ENCODE results near the gene EID2. TPM values are rescaled to one million over a fixed set of nuclear protein-coding genes. Genes with fewer than 3 reads are reported as not detected.
A peak's percentile ranks its signal among the peaks of the same experiment; 100 is the strongest.

Gene EID2
- total RNA-seq (10 to 100 TPM in 1 of 2 donors, 1 to 10 TPM in 1; 9.7 to 13.0 TPM), polyA plus RNA-seq (10 to 100 TPM in 1 of 2 donors, 1 to 10 TPM in 1; 8.0 to 12.6 TPM)
- long read RNA-seq, donor 1, partial matches to known transcripts, result 0 of 2 reads
- long read RNA-seq, donor 1, other reads (novel, unspliced or antisense), result 0 of 2 reads
- long read RNA-seq, donor 2, transcript EID2-201 (1 exons, 1,629 nt), result major isoform, 7 of 7 reads
- long read RNA-seq, donor 2, partial matches to known transcripts, result 0 of 7 reads
- long read RNA-seq, donor 2, other reads (novel, unspliced or antisense), result 0 of 7 reads

- Histone ChIP-seq H3K4me3 (ENCODE audit: low read length in 2 of 2) (peak within 1 kb of the TSS; percentile 67 to 98), H3K27ac (ENCODE audit: low read depth in 1 of 2, low read length in 2 of 2) (peak within 1 kb of the TSS; percentile 64 to 76), H3K9me3 (ENCODE audit: control insufficient read depth, low read length) (no peaks in the 10 kb centered on the region), H3K36me3 (ENCODE audit: control insufficient read depth in 1 of 2, insufficient read depth in 2 of 2, low read length in 1 of 2) (no peaks in the 10 kb centered on the region), H3K27me3 (ENCODE audit: control insufficient read depth in 1 of 2, insufficient read depth in 2 of 2, low read length in 1 of 2) (no peaks in the 10 kb centered on the region), H3K4me1 (ENCODE audit: control insufficient read depth in 1 of 2, insufficient read depth in 2 of 2, low read length in 2 of 2) (no peaks in the 10 kb centered on the region)
- peak; percentile 98 for ATAC-seq (ENCODE audit: low FRiP score)
- peak; percentile 97 to 99 for DNase-seq
- intact Hi-C loops (cut with DNase I), result loop anchor here (10.0 kb wide), 3 partner anchors 95 to 305 kb away; partner anchors contain the start of genes FBL (in 1 of the 2), SAMD4B (in 1 of the 2) and SUPT5H (in 1 of the 2)
- 0% methylated on average over 71 to 84 of the region's 84 CpGs for WGBS, 2 donors
Observed at GRCh38 chr19:39539518-39540332, at the start of gene EID2. Gene EID2, minus strand, starts transcription at chr19:39540161. Its CDS starts 82 bp downstream, at chr19:39540079.

- ATAC-seq (ENCODE audit: low FRiP score), result no peak
- H3K4me3 ChIP-seq (ENCODE audit: low read length in 2 of 2), result no peak overlapping the region
- H3K27ac ChIP-seq (ENCODE audit: low read depth in 1 of 2, low read length in 2 of 2), result no peak overlapping the region
- WGBS, 2 donors, result 32 to 33% methylated on average over 2 of the region's 2 CpGs
- no peaks in the 10 kb centered on the region for H3K36me3 ChIP-seq (ENCODE audit: control insufficient read depth in 1 of 2, insufficient read depth in 2 of 2, low read length in 1 of 2)
- H3K27me3 ChIP-seq (ENCODE audit: control insufficient read depth in 1 of 2, insufficient read depth in 2 of 2, low read length in 1 of 2), result no peaks in the 10 kb centered on the region
- intact Hi-C loops (cut with DNase I), result no loop called here
- no peaks in the 10 kb centered on the region for H3K4me1 ChIP-seq (ENCODE audit: control insufficient read depth in 1 of 2, insufficient read depth in 2 of 2, low read length in 2 of 2)
- H3K9me3 ChIP-seq (ENCODE audit: control insufficient read depth, low read length), result peaks cover 2% of the 10 kb centered on the region
- DNase-seq, result no peak
Observed at GRCh38 chr19:39588066-39588465, 48.1 kb upstream of the EID2 start.

GRCh38 chr19:39587496-39587895 is 47.5 kb upstream of the EID2 start:
- Histone ChIP-seq H3K9me3 (ENCODE audit: control insufficient read depth, low read length) (peaks cover 2% of the 10 kb centered on the region), H3K4me1 (ENCODE audit: control insufficient read depth in 1 of 2, insufficient read depth in 2 of 2, low read length in 2 of 2) (no peaks in the 10 kb centered on the region), H3K27ac (ENCODE audit: low read depth in 1 of 2, low read length in 2 of 2) (no peak overlapping the region), H3K36me3 (ENCODE audit: control insufficient read depth in 1 of 2, insufficient read depth in 2 of 2, low read length in 1 of 2) (no peaks in the 10 kb centered on the region), H3K27me3 (ENCODE audit: control insufficient read depth in 1 of 2, insufficient read depth in 2 of 2, low read length in 1 of 2) (no peaks in the 10 kb centered on the region), H3K4me3 (ENCODE audit: low read length in 2 of 2) (no peak overlapping the region)
- intact Hi-C loops (cut with DNase I), result no loop called here
- DNase-seq (no peak), ATAC-seq (ENCODE audit: low FRiP score) (no peak)
- 59 to 60% methylated on average over 4 of the region's 4 CpGs for WGBS, 2 donors

GRCh38 chr19:39582891-39583625 is 43.1 kb upstream of the EID2 start:
- ATAC-seq (ENCODE audit: low FRiP score) (no peak), DNase-seq (no peak)
- Histone ChIP-seq H3K4me3 (ENCODE audit: low read length in 2 of 2) (no peak overlapping the region), H3K36me3 (ENCODE audit: control insufficient read depth in 1 of 2, insufficient read depth in 2 of 2, low read length in 1 of 2) (no peaks in the 10 kb centered on the region), H3K27me3 (ENCODE audit: control insufficient read depth in 1 of 2, insufficient read depth in 2 of 2, low read length in 1 of 2) (no peaks in the 10 kb centered on the region), H3K4me1 (ENCODE audit: control insufficient read depth in 1 of 2, insufficient read depth in 2 of 2, low read length in 2 of 2) (no peaks in the 10 kb centered on the region), H3K27ac (ENCODE audit: low read depth in 1 of 2, low read length in 2 of 2) (no peak overlapping the region), H3K9me3 (ENCODE audit: control insufficient read depth, low read length) (peaks cover 2% of the 10 kb centered on the region)
- intact Hi-C loops (cut with DNase I), result no loop called here
- WGBS, 2 donors, result 59 to 67% methylated on average over 8 of the region's 8 CpGs

- WGBS, 2 donors, result 48 to 57% methylated on average over 4 of the region's 4 CpGs
- no peaks in the 10 kb centered on the region for H3K36me3 ChIP-seq (ENCODE audit: control insufficient read depth in 1 of 2, insufficient read depth in 2 of 2, low read length in 1 of 2)
- no peak overlapping the region for H3K27ac ChIP-seq (ENCODE audit: low read depth in 1 of 2, low read length in 2 of 2)
- H3K4me3 ChIP-seq (ENCODE audit: low read length in 2 of 2), result no peak overlapping the region
- ATAC-seq (ENCODE audit: low FRiP score) (no peak), DNase-seq (no peak)
- no peaks in the 10 kb centered on the region for H3K4me1 ChIP-seq (ENCODE audit: control insufficient read depth in 1 of 2, insufficient read depth in 2 of 2, low read length in 2 of 2)
- H3K27me3 ChIP-seq (ENCODE audit: control insufficient read depth in 1 of 2, insufficient read depth in 2 of 2, low read length in 1 of 2), result no peaks in the 10 kb centered on the region
- peaks cover 2% of the 10 kb centered on the region for H3K9me3 ChIP-seq (ENCODE audit: control insufficient read depth, low read length)
- intact Hi-C loops (cut with DNase I), result no loop called here
Observed at GRCh38 chr19:39582442-39582841, 42.5 kb upstream of the EID2 start.

- DNase-seq (no peak), ATAC-seq (ENCODE audit: low FRiP score) (no peak)
- H3K27me3 ChIP-seq (ENCODE audit: control insufficient read depth in 1 of 2, insufficient read depth in 2 of 2, low read length in 1 of 2), result peaks cover 0 to 3% of the 10 kb centered on the region in 2 donors
- no peak overlapping the region for H3K4me3 ChIP-seq (ENCODE audit: low read length in 2 of 2)
- peaks cover 1% of the 10 kb centered on the region for H3K9me3 ChIP-seq (ENCODE audit: control insufficient read depth, low read length)
- no peak overlapping the region for H3K27ac ChIP-seq (ENCODE audit: low read depth in 1 of 2, low read length in 2 of 2)
- intact Hi-C loops (cut with DNase I), result no loop called here
- no peaks in the 10 kb centered on the region for H3K36me3 ChIP-seq (ENCODE audit: control insufficient read depth in 1 of 2, insufficient read depth in 2 of 2, low read length in 1 of 2)
- 40 to 52% methylated on average over 3 of the region's 3 CpGs for WGBS, 2 donors
- no peaks in the 10 kb centered on the region for H3K4me1 ChIP-seq (ENCODE audit: control insufficient read depth in 1 of 2, insufficient read depth in 2 of 2, low read length in 2 of 2)
Observed at GRCh38 chr19:39568604-39569003, 28.6 kb upstream of the EID2 start.

- intact Hi-C loops (cut with DNase I), result no loop called here
- DNase-seq (no peak), ATAC-seq (ENCODE audit: low FRiP score) (no peak)
- peaks cover 0 to 3% of the 10 kb centered on the region in 2 donors for H3K27me3 ChIP-seq (ENCODE audit: control insufficient read depth in 1 of 2, insufficient read depth in 2 of 2, low read length in 1 of 2)
- 35 to 40% methylated on average over 3 of the region's 3 CpGs for WGBS, 2 donors
- H3K4me1 ChIP-seq (ENCODE audit: control insufficient read depth in 1 of 2, insufficient read depth in 2 of 2, low read length in 2 of 2), result no peaks in the 10 kb centered on the region
- no peak overlapping the region for H3K4me3 ChIP-seq (ENCODE audit: low read length in 2 of 2)
- no peaks in the 10 kb centered on the region for H3K36me3 ChIP-seq (ENCODE audit: control insufficient read depth in 1 of 2, insufficient read depth in 2 of 2, low read length in 1 of 2)
- no peak overlapping the region for H3K27ac ChIP-seq (ENCODE audit: low read depth in 1 of 2, low read length in 2 of 2)
- peaks cover 1% of the 10 kb centered on the region for H3K9me3 ChIP-seq (ENCODE audit: control insufficient read depth, low read length)
Observed at GRCh38 chr19:39566064-39566463, 26.1 kb upstream of the EID2 start.

GRCh38 chr19:39563408-39563807 is 23.4 kb upstream of the EID2 start:
- no peak overlapping the region for H3K27ac ChIP-seq (ENCODE audit: low read depth in 1 of 2, low read length in 2 of 2)
- H3K27me3 ChIP-seq (ENCODE audit: control insufficient read depth in 1 of 2, insufficient read depth in 2 of 2, low read length in 1 of 2), result peaks cover 0 to 3% of the 10 kb centered on the region in 2 donors
- ATAC-seq (ENCODE audit: low FRiP score) (no peak), DNase-seq (no peak)
- no peaks in the 10 kb centered on the region for H3K36me3 ChIP-seq (ENCODE audit: control insufficient read depth in 1 of 2, insufficient read depth in 2 of 2, low read length in 1 of 2)
- intact Hi-C loops (cut with DNase I), result no loop called here
- H3K4me3 ChIP-seq (ENCODE audit: low read length in 2 of 2), result no peak overlapping the region
- H3K4me1 ChIP-seq (ENCODE audit: control insufficient read depth in 1 of 2, insufficient read depth in 2 of 2, low read length in 2 of 2), result no peaks in the 10 kb centered on the region
- 71 to 73% methylated on average over 2 of the region's 2 CpGs for WGBS, 2 donors
- peaks cover 1% of the 10 kb centered on the region for H3K9me3 ChIP-seq (ENCODE audit: control insufficient read depth, low read length)

All from aorta (tissue), 5 donors.